GM10266 (cell line): ENCODE measurements around the gene SIM1.

Experiments used
- DNase-seq: peaks from one replicate; pipeline ENCODE4 v3.0.0; 2012; ENCODE audit errors: extremely low spot score
- TF ChIP-seq, protein P1 (sequence below): IDR thresholded peaks from 2 replicates; pipeline ENCODE4 v1.5.1; 2012; ENCODE audit warnings: mild to moderate bottlenecking, low read depth; ENCODE audit not compliant: control insufficient read depth, insufficient read depth; ENCODE audit errors: missing control alignments

Gene SIM1

DNA sequence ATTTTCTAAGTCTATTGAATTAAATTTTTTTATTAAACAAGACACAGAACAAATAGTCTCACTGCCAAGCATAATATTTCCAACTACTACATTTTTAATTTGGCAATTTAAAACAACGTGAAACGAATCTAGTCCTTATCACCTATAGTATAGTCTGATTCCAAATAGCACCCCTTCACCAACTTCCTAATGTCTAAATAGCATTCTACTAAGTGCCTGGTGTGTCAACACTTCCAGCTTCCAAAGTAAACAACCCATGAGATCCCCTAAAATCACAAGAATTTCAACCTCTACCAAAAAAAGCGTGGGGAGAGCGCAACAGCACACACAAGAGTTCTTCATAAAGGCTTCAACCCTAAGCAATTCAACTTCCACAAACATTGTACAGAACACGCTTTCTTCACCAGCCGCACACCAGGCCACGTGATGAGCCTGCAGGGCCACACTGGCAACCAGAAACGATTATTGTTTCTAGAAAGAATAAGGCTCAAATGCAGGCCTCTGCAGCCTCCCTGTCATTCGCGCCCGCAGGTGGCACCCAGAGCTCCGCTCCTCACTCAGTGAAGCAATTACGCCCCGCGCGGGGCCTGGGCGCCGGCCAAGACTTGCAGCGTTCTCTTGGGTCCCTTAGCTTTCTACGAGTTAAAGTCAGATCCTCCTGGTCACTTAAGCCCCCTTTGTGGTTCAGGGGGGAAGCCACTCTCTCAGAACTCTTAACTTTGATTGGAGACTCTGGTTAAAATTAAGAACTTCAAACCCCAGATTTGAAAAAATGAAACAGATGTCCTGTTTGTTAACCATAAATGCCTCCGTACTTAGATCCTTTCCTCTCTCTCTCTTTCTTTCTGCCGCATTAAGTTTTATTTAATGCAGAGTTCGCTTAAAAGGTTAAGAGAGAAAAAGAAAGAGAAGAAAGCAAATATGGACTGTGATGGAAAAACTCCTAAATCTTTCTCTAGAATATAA lies 18.3 kb downstream of the SIM1 start:
- DNase-seq, result no peak
- TF ChIP-seq, protein P1, sequence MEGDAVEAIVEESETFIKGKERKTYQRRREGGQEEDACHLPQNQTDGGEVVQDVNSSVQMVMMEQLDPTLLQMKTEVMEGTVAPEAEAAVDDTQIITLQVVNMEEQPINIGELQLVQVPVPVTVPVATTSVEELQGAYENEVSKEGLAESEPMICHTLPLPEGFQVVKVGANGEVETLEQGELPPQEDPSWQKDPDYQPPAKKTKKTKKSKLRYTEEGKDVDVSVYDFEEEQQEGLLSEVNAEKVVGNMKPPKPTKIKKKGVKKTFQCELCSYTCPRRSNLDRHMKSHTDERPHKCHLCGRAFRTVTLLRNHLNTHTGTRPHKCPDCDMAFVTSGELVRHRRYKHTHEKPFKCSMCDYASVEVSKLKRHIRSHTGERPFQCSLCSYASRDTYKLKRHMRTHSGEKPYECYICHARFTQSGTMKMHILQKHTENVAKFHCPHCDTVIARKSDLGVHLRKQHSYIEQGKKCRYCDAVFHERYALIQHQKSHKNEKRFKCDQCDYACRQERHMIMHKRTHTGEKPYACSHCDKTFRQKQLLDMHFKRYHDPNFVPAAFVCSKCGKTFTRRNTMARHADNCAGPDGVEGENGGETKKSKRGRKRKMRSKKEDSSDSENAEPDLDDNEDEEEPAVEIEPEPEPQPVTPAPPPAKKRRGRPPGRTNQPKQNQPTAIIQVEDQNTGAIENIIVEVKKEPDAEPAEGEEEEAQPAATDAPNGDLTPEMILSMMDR, result no peak

DNA sequence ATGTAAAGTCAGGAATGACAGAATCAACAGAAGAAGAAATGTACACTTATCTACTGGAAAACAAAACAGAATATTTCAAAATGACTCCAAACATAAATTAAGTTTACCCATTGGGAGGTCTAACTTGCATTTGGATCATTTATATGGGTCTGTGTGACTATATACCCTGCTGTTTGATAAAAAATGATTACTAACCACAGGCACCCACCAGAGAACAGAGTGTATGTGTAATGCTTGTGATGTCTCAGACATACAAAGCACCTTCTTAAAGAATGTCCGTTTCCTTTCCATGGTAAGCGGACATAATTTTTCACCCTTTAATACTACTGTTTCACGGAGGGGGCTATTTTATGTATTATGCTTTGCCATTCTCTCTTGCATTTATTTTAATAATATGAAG lies 19.2 kb downstream of the SIM1 start:
- DNase-seq, result no peak
- TF ChIP-seq, protein P1, result no peak

DNA sequence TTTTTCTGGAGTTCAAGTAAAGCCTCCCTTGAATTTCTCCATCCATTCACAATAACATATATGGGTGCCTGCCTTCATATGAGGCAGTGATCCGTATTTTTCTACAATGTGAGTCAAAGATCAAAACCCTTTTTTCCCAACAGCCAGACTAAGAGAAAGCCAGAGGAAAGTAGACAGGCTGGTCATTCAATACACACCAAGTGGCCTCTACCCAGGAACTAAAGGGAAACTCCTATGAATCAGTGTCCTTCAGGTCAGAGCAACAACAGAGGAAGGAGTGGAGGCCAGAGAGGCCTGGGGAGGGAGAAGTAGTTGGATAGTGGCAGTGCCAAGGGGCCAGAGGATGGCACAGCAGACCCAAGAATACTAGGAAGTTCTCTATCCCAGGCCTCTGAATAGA lies 23.8 kb downstream of the SIM1 start:
- TF ChIP-seq, protein P1, result no peak
- DNase-seq, result no peak

DNA sequence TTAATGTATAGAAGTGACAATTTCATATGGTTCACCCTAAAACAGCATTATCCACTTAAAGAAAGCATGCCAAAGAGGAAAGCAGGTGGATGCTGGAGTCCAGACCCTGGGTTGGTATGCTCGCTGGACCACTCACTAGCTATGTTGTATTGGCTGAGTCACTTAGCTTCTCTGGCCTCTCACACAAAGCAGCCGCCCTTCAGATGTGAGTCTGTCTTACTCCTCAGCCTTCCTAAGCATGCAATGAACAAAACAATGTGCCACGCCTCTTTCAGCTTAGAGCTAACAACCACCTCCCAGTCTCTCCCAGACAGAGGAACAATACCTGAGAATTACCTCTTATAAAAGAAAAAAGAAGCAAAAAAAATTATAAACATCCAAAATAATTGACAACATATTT lies 29.4 kb downstream of the SIM1 start:
- TF ChIP-seq, protein P1, result no peak
- DNase-seq, result no peak

DNA sequence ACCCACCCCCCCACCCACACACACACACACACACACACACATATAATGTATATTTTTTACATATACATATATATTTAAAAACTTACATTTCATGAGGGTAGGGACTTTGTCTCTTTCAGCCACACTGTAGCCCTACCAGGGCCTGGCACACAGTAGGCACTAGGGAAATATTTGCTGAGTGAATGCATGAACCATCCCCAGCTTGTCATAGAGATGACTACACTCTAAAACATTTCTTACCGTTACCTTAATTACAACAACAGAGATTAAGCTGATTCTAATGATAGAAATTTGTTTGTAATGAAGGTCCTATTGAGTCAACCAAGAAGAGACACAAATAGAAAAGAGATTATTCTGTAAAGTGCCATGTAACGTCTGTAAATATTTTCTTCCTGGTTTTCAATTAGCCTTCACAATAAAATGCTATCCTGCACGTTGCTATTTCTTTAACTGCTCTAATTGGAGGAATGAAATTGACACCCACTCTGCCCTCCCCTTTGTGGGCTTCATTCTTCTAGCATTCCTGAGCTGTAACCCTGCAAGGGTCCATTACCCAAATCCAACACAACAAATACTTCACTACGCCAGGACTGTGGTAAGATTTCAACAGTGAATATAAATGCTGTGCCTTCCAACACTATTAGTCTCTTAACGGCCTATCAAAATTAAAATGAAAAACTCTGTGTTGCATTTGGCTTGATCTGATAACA lies 30.8 kb downstream of the SIM1 start:
- DNase-seq, result no peak
- TF ChIP-seq, protein P1, result no peak

DNA sequence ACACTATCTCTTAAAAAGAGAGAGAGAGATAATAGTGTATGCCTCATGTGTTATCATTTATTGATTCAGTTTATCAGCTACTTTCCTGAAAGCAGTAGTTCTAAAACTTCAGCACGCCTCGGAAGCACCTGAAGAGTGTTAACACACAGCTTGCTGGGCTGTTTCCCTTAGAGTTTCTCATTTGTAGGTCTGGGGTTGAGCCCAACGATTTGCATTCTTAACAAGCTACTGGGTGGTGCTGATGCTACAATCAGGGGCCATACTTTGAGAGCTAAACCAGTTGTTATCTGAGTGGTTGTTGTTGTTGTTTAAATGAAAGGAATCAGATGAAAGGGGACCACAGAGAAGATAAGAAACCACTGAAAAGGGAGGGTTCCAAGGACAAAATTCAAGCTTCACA lies 32.6 kb downstream of the SIM1 start:
- TF ChIP-seq, protein P1, result no peak
- DNase-seq, result no peak

DNA sequence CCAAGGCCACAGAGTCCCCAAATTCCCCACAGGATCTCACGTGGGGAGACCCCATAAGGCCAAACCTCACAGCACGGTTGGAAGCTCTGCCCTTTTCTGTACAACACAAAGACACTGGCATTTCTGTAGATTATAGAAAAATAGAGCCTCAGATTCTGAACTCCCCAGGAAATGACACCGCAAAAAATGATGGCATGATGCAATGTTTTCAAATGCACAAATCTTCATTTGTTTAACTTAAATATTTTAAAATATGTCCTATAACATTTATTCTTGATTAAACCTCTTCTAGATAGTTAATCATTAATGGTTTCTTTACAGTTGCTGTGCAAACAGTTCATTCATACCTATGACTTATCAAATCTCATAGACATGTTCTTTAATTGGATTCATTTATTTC lies 33.8 kb downstream of the SIM1 start:
- no peak for DNase-seq
- TF ChIP-seq, protein P1, result no peak
